Stomach (tissue), 4 donors: ENCODE measurements around the gene WLS.

Source experiments
- CTCF ChIP-seq, 7 experiments: fragments of 450-650 bp in 4 of 7; fragments of 200-600 bp in 3 of 7; sonication (generic) in 3 of 7; IDR thresholded peaks; one replicate each; pipeline ENCODE4 v1.5.1; 2016 to 2019; ENCODE audit warnings: antibody characterized with exemption in 7 of 7, control low read depth in 2 of 7, mild to moderate bottlenecking in 1 of 7
- EP300 ChIP-seq: sonication (generic); formaldehyde crosslinking; IDR thresholded peaks from one replicate; pipeline ENCODE4 v1.6.1; 2017; ENCODE audit warnings: antibody characterized with exemption
- POLR2A ChIP-seq, 4 donors: fragments of 450-650 bp; IDR thresholded peaks; one replicate each; pipeline ENCODE4 v1.6.1; 2016; ENCODE audit warnings: antibody characterized with exemption in 4 of 4, control low read depth in 2 of 4, mild to moderate bottlenecking in 1 of 4, moderate library complexity in 1 of 4
- POLR2AphosphoS5 ChIP-seq, 3 donors: sonication (generic); formaldehyde crosslinking; IDR thresholded peaks; one replicate each; pipeline ENCODE4 v1.6.1; 2016; ENCODE audit warnings: antibody characterized with exemption in 3 of 3

- TF ChIP-seq EP300 (no peak), CTCF (IDR thresholded peaks at IDR 0.05) (no peak), POLR2A (IDR thresholded peaks at IDR 0.05) (no peak), POLR2AphosphoS5 (IDR thresholded peaks at IDR 0.05) (no peak)
Measured at GRCh38 chr1:68121536-68121935, 110.8 kb downstream of the WLS start.
